ENCODE data around the gene TPPP3.
A peak's percentile ranks its signal among the peaks of the same experiment; 100 is the strongest.

TPPP3 gene

DNA sequence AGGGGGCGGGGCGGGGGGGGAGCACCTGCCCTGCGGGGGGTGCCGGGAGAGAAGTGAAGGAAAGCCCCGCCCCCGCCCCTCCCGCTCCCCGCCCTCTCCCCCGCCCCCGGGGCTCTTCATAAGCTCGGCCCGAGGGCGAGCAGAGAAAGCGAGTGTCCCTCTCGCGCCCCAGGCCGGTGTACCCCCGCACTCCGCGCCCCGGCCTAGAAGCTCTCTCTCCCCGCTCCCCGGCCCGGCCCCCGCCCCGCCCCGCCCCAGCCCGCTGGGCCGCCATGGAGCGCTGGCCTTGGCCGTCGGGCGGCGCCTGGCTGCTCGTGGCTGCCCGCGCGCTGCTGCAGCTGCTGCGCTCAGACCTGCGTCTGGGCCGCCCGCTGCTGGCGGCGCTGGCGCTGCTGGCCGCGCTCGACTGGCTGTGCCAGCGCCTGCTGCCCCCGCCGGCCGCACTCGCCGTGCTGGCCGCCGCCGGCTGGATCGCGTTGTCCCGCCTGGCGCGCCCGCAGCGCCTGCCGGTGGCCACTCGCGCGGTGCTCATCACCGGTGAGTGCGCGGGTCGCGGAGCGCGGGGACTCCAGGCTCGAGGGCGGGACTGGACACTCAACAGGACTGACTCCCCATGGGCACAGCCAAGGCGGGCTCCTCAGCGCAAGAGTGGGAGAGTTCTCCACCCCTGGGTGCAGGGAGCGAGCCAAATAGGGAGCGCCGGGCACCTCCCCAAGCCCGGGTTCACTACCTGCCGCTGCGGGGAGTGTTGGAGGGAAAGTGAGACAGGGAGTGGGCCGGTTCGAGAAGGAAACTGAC, 37.9 kb upstream of the TPPP3 start, which contains the start of gene HSD11B2:
Gene HSD11B2 (plus strand): TSS at position 145 of the 798 bp plus-strand sequence. CDS start 128 bp downstream, at position 273.
- Histone ChIP-seq H3K27ac (ENCODE audit: low read length) (no peak within 1 kb of the TSS), H3K4me1 (ENCODE audit: low read length) (no peaks in the 10 kb centered on the region), H3K9me2 (replicated peaks; ENCODE audit: insufficient read depth, low read length) (no peaks in the 10 kb centered on the region), H3K4me3 (ENCODE audit: low read length) (peak within 1 kb of the TSS; percentile 61), H3K9ac (ENCODE audit: low read length) (no peak within 1 kb of the TSS), H3K9me3 (replicated peaks; ENCODE audit: insufficient read depth, low read length) (no peaks in the 10 kb centered on the region), H2AFZ (ENCODE audit: low read length) (peak within 1 kb of the TSS; percentile 94), H3K4me2 (ENCODE audit: low read depth, low read length) (peak within 1 kb of the TSS; percentile 95), H3K36me3 (replicated peaks; ENCODE audit: insufficient read depth, low read length) (no peaks in the 10 kb centered on the region), H3K27me3 (replicated peaks; ENCODE audit: insufficient read depth, low read length) (peaks cover 33% of the 10 kb centered on the region), H3F3A (ENCODE audit: insufficient read depth, low read length) (no peaks in the 10 kb centered on the region), H3K79me2 (ENCODE audit: low read length) (no peaks in the 10 kb centered on the region), H4K20me1 (ENCODE audit: insufficient read depth, low read length) (no peaks in the 10 kb centered on the region)
- no peak for TF ChIP-seq EZH2phosphoT487 (IDR thresholded peaks at IDR 0.05; ENCODE audit: low read length)
- no peak for TF ChIP-seq EZH2 (optimal IDR thresholded peaks at IDR 0.05; ENCODE audit: low read depth, low read length)
- TF ChIP-seq, protein P1, sequence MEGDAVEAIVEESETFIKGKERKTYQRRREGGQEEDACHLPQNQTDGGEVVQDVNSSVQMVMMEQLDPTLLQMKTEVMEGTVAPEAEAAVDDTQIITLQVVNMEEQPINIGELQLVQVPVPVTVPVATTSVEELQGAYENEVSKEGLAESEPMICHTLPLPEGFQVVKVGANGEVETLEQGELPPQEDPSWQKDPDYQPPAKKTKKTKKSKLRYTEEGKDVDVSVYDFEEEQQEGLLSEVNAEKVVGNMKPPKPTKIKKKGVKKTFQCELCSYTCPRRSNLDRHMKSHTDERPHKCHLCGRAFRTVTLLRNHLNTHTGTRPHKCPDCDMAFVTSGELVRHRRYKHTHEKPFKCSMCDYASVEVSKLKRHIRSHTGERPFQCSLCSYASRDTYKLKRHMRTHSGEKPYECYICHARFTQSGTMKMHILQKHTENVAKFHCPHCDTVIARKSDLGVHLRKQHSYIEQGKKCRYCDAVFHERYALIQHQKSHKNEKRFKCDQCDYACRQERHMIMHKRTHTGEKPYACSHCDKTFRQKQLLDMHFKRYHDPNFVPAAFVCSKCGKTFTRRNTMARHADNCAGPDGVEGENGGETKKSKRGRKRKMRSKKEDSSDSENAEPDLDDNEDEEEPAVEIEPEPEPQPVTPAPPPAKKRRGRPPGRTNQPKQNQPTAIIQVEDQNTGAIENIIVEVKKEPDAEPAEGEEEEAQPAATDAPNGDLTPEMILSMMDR (IDR thresholded peaks at IDR 0.05; ENCODE audit: low read length), result no peak
- peak; percentile 43 for DNase-seq

DNA sequence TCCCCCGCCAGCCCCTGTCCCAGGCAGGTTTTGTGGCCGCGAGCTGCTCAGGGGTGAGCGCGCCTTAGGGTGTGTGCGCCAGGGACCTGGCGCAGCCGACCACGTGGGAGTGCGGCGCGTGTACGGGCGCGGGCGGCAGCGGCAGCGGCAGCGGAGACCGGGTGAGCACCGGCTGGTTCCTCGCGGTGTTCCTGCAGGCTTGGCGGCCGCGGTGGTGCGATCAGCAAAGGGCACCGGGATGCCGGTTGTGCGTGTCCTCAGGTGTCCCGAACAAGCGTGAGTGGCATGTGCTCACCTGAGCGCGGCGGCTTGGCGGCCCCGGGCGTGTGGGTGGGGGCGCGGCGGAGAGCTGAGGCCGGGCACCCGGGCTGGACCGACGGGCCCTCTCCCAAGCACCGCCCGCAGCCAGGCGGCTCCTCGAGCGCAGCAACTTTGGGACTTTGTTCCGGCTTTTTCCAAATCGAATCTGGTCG, 37.2 kb upstream of the TPPP3 start:
- Histone ChIP-seq H3K27ac (ENCODE audit: low read length) (no peak overlapping the region), H2AFZ (ENCODE audit: low read length) (peak overlapping the region; percentile 94), H3K4me3 (ENCODE audit: low read length) (peak overlapping the region; percentile 61), H3K36me3 (replicated peaks; ENCODE audit: insufficient read depth, low read length) (no peaks in the 10 kb centered on the region), H3K27me3 (replicated peaks; ENCODE audit: insufficient read depth, low read length) (peaks cover 38% of the 10 kb centered on the region), H3K9ac (ENCODE audit: low read length) (no peak overlapping the region), H3K4me2 (ENCODE audit: low read depth, low read length) (peak overlapping the region; percentile 95), H3F3A (ENCODE audit: insufficient read depth, low read length) (no peaks in the 10 kb centered on the region), H3K79me2 (ENCODE audit: low read length) (no peaks in the 10 kb centered on the region), H3K4me1 (ENCODE audit: low read length) (no peaks in the 10 kb centered on the region), H3K9me3 (replicated peaks; ENCODE audit: insufficient read depth, low read length) (no peaks in the 10 kb centered on the region), H4K20me1 (ENCODE audit: insufficient read depth, low read length) (no peaks in the 10 kb centered on the region), H3K9me2 (replicated peaks; ENCODE audit: insufficient read depth, low read length) (no peaks in the 10 kb centered on the region)
- TF ChIP-seq EZH2phosphoT487 (IDR thresholded peaks at IDR 0.05; ENCODE audit: low read length) (no peak), EZH2 (optimal IDR thresholded peaks at IDR 0.05; ENCODE audit: low read depth, low read length) (no peak)
- TF ChIP-seq, protein P1 (IDR thresholded peaks at IDR 0.05; ENCODE audit: low read length), result no peak
- peak; percentile 14 for DNase-seq

DNA sequence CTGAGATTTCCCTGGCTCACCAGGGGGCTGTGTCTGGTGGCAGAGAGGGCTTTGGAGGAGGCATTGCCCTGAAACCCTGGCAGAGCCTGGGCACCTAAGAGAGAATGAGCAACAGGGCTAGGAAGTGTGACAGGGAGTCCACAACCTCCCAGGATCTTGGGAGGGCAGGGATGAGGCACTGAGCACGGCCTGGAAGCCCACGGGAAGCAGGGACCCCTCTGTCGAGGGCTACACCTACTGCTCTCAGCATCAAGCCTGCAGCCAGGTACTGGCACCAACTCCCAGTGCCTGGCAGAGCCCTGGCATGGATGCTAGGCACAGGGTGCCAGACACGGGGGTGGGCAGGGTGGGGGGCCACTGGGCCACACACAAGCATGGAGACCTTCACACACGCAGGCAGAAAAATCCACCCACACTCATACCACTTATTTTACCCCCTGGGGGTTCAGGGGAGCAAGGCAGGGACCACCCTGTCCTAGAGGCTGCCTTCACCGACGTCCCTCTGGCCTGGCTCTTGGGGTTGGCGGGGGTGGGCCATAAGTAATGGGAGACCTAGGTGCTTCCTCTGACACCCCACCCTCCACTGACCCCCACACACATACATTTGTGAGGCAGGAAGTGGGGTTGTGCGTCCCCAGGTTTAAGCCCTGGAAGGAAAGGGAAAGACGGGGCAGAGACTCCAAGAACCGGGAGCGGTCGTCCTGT, 36.7 kb upstream of the TPPP3 start:
- H3K27me3 ChIP-seq (replicated peaks; ENCODE audit: insufficient read depth, low read length), result peaks cover 44% of the 10 kb centered on the region
- no peak for TF ChIP-seq EZH2phosphoT487 (IDR thresholded peaks at IDR 0.05; ENCODE audit: low read length)
- TF ChIP-seq EZH2 (optimal IDR thresholded peaks at IDR 0.05; ENCODE audit: low read depth, low read length), result no peak
- TF ChIP-seq, protein P1 (IDR thresholded peaks at IDR 0.05; ENCODE audit: low read length), result no peak
- H3K36me3 ChIP-seq (replicated peaks; ENCODE audit: insufficient read depth, low read length), result no peaks in the 10 kb centered on the region
- H3K27ac ChIP-seq (ENCODE audit: low read length), result no peak overlapping the region
- no peaks in the 10 kb centered on the region for H3F3A ChIP-seq (ENCODE audit: insufficient read depth, low read length)
- H3K4me3 ChIP-seq (ENCODE audit: low read length), result peak overlapping the region; percentile 61
- DNase-seq, result no peak
- H3K4me1 ChIP-seq (ENCODE audit: low read length), result no peaks in the 10 kb centered on the region
- H3K79me2 ChIP-seq (ENCODE audit: low read length), result no peaks in the 10 kb centered on the region
- H2AFZ ChIP-seq (ENCODE audit: low read length), result peak overlapping the region; percentile 94
- peak overlapping the region; percentile 95 for H3K4me2 ChIP-seq (ENCODE audit: low read depth, low read length)
- no peaks in the 10 kb centered on the region for H4K20me1 ChIP-seq (ENCODE audit: insufficient read depth, low read length)
- H3K9ac ChIP-seq (ENCODE audit: low read length), result no peak overlapping the region
- H3K9me3 ChIP-seq (replicated peaks; ENCODE audit: insufficient read depth, low read length), result no peaks in the 10 kb centered on the region
- no peaks in the 10 kb centered on the region for H3K9me2 ChIP-seq (replicated peaks; ENCODE audit: insufficient read depth, low read length)

Measured in MM.1S (cell line).